NOMO-1 treated with dmso at 0.1 percent for 144 hours (cell line): ENCODE measurements around the gene FRS2.
A peak's percentile ranks its signal among the peaks of the same experiment; 100 is the strongest.
"Not testable (repeated sequence)": the region's sequence is repeated elsewhere in the genome, so short reads cannot be mapped to it uniquely, and the experiment has no call there.

ENCODE experiments used
- DNase-seq: peaks from one replicate; lab custom pipeline; 2025; ENCODE audit not compliant: unreplicated experiment; lab: John Stamatoyannopoulos, UW

FRS2 gene

DNA sequence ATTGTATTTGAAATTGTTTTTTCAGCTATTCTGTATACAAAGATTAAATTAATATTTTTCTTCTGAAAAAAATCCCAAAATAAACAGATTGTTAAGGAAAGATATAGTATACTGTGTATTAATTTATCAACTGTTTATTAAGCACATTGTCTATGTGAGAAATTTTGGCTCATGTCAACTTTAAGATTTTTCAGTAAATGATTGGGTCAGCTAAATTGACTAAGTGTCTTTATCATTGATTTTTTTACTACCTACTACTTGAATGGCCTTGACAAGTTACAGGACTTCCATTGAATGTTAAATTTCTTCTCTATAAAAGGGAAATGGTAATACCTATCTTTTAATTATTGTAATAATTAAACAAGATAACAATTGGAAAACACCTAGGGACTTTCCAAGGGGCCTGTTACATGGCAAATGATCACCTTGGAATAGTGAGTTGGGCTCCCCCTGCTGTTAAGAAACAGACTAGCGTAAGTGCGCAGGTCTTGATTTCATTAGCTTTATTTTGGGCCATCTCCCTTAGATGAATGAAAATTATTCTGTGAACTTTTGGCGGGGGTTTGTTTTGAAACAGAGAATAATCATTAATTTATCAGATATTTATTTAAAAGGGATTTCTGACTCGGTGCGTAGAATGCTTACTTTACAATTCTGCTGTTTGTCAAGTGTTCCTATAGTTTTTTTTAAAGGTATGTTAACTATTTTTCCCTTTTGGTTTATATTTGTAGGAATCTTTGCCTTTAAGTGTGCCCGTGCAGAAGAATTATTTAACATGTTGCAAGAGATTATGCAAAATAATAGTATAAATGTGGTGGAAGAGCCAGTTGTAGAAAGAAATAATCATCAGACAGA lies 100.6 kb downstream of the FRS2 start:
- DNase-seq = no peak

DNA sequence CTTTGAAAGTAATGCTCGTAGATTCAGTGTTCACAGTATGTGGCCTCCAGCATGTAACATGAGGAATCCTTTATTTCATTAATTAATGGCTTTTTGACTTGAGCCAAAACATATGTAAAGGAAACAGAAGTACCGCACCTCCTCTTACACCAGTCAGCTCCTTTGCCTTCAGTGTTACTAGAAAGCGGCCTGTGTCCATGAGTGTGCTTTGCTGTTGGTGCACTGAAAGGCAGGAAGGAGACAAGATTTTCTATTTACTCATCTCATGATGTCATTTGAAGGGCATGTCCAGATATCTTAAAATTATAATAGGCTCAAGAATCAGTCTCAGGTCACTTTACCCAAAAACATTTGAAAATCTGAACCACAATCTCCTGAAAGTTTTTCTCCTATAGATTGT lies 105.2 kb downstream of the FRS2 start:
- no peak for DNase-seq

DNA sequence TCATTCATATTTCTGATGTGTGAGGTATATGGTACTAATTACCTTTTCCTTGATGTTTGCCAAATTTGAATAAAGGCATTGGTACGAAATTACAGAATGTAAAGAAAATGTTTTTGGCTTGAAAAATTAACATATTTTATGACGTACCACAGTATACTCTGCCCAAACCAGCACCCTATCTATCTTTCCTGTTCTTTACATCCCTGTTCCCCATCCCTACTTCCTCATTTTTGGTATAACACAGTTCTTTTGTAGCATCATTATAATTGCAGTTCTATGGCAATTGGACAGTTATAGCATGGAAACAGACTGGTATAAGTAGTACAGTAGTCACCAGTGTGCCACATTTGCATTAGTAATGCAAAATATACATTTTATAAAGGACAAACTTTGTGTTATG lies 108.1 kb downstream of the FRS2 start:
- peak; percentile 10 for DNase-seq

DNA sequence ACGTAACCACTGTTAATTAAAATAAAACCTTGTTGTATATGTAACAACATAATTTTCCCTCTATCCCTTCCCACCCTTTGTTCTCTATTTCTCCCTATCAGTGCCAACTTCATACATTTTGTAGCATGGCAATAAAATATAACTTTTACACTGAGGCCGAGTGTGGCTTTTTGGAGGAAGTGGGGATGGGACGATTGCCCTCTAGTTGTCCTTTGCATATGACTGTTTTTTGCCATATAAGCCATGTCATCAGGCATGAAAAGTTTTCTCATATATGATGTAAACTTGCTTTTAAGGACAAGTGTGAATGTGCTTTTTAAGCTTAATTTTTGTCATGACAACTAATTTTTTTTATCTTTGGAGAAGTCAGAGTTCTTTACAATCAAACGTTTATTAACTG lies 108.8 kb downstream of the FRS2 start:
- no peak for DNase-seq

DNA sequence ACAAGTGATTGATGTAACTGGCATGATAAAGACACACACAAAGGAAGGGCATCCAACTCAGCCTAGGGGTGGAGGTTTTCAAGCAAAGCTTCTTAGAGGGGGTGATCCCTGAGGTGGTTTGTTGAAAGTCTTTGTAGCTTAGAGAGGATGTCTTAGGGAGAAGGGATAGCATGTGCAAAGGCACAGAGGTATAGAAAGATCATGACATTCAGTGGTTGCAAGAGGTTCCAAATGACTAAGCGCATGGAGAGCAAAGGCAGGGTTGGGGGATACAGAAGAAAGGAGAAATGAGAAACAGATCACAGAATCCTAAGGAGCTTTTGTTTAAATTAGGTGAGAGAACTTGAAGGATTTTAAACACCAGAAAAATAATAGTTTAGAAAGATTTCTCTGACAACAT lies 109.9 kb downstream of the FRS2 start:
- no peak for DNase-seq

DNA sequence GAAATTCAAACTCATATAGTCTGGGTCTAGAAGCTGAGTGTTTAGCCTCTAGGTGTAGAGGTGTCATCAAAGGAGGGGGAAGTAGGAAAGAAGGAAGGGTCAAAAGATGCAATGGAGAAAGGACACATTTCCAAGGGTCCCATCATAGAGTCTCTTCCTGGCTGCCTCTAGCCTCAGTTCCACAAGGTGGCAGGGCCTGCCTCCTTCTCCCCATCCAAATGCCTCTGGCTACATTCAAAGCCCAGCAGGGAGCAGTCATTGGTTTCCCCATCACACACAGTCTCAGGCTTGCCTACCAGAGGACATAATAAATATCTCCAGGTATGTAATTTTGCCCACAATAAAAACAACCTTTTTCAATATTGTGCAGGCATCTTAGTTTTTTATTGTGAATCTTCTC lies 113.0 kb downstream of the FRS2 start:
- no peak for DNase-seq

DNA sequence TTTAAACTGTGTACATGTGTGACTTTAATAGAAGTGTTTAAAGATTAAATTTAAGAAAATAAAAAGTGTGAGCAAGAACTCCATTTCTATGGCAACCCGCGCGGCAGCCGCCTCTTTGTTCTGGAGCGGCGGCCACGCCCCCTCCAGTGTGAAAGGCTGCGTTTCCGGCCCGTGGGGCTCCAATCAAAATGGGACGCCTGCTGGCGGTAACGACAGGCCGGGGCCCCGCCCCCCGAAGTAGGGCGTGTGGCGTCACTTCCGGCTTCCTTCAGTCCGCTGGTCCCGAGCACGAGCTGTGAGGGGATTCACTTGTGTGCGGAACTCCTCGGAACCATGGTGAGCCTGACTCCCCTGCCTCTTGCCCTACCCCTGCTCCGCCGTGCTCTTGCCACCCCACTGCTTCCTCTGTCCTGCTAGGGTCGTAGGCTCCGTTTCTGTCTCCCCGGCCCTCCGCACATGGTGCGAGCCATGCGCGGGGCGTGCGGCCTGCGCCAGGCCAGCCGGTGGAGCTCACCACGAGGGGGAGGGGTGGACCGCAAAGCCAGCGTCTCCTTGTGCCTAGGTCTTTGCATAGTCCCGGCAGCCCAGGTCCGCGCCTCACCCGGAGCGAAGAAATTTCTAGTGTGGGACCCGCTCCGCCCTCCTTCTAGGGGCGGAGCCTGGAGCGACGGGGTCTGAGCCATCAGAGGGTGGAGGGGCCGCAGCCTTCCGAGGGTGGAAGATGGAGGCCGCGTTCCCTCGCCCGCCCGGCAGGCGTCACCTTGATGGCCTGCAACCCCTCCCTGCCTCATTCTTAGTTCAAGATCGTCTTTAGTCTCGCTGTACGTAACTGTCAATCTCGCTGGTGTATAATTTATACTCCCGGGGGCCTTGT lies 115.2 kb downstream of the FRS2 start, which contains the start of gene CCT2:
CCT2 (plus strand) TSS at position 271 of the 874 bp plus-strand sequence; CDS start at position 334, 63 bp downstream.
- peak; percentile 86 for DNase-seq

DNA sequence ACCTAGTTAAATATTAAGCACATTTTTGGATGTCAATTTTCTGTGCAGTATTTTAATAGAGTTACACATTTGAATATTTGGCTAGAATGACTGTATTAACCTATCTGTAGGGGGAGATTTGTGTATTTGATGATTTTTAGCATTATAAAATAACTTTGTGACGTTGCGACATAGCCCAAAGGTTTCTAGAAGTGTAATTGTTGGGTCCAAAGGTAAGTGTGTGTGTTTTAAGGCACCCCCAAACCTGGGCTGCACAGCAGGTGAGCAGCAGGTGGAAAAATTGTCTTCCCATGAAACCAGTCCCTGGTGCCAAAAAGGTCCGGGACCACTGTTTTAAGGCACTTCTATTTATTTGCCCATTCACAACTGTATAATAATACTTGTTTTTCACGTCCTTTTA lies 118.3 kb downstream of the FRS2 start:
- DNase-seq = no peak

DNA sequence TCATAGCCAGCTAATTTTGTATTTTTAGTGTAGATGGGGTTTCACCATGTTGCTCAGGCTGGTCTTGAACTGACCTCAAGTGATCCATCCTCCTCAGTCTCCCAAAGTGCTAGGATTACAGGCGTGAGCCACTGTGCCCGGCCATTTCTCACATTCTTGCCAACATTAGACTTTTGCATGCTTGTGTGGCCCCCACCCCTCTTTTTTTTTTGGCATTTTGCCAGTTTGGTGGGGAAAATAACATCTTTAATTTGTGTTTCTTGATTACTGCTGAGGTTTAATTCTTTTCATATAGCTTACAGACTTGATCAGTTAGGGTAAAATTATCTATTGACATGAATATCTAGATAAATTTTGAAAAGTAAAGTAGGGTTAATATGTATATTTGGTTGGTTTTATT lies 118.9 kb downstream of the FRS2 start:
- no peak for DNase-seq

DNA sequence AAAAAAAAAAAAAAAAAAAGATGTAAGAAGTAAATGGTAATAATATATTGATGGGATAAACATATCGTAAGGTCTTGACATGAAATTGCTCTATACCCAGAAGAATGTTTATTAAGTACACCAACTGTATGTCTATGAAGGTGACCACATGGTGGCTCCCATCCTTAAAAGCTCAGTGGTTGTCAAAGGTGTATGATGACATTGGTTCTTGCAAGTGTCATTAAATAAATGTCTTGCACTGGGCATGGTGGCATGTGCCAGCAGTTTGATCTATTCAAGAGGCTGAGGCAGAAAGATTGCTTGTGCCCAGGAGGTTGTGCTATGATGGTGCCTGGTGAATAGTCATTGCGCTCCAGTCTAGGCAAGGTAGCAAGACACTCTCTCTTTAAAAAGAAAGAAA lies 125.5 kb downstream of the FRS2 start:
- DNase-seq = no peak

DNA sequence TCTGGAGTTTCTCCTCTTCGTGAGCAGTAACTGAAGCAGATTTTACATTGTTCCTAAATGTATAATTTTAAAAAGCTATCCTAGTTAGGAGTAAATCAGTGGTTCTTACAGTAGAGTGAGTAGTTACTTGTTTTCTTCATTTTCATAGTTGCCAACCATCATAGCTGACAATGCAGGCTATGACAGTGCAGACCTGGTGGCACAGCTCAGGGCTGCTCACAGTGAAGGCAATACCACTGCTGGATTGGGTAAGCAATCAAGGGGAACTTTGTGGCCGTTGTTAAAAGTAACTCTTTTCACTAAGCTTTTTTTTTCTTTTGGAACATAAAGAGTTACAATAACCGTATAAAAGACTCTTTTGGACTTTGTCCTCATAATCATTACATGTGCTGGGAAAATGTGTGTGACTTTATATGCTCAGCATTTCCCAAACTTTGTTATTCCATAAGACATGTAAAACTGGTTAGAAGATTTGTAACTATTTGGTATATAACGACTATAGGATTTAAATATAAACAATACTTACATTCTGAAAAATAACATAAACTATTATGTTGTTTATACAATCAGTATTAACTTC lies 128.1 kb downstream of the FRS2 start:
- no peak for DNase-seq

DNA sequence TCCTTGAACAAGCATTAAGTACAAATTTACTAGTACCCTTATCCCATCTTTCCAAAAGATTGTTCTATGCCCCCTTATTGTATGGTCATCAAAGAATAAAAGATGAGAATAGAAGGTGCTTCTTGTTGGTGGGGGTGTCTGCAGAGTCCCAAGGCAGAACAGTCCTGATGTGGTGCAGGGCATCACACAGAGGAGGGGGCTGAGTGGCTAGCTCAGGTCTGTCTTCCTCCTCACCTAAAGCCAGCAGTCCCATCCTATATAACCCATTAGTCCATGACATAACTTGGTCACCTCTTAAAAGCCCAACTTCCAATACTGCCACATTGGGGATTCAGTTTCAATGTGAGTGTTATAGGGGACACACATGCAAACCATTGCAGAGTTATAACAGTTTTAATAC lies 130.6 kb downstream of the FRS2 start:
- no peak for DNase-seq

DNA sequence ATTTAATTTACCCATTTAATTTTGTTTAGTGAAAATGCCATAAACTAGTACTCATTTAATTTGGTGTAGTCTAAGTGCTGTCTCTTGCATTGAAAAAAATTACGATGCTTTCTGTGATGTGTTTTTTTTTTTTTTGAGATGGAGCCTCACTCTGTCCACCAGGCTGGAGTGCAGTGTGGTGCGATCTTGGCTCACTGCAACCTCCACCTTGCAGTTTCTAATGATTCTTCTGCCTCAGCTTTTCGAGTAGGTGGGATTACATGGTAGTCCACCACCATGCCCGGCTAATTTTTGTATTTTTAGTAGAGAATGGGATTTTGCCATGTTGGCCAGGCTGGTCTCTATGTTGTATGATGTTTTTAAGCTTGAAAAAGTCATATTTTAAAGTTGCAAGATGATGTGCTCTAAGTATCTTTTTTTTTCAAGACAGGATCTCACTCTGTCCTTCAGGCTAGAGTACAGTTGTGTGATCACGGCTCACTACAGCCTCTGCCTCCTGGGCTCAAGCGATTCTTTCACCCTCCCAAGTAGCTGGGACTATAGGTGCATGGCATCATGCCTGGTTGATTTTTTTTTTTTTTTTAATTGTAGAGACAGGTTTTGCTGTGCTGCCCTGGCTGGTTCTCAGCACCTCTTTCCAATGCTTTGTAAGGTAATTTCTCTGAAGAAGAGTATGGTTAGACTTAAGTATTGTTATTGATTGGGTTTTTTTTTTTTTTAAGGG lies 131.9 kb downstream of the FRS2 start:
- DNase-seq = no peak

DNA sequence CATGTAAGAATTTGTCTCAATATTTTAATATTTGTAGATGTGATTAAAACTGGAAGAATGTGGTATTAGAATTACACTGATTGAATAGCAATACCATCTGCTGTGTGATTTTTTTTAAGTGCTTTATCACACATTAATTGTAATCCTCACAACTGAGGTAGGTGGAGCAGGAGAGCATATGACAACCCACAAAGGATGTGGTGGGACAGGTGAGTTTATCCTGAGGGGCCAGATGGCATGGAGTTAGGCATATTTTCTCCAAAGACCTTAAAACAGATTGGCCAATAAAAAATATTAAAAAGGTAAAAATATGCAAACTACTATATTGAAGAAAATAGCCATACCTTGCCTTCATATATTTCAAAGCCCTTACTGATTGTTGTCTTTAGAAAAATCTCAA lies 132.8 kb downstream of the FRS2 start:
- no peak for DNase-seq

DNA sequence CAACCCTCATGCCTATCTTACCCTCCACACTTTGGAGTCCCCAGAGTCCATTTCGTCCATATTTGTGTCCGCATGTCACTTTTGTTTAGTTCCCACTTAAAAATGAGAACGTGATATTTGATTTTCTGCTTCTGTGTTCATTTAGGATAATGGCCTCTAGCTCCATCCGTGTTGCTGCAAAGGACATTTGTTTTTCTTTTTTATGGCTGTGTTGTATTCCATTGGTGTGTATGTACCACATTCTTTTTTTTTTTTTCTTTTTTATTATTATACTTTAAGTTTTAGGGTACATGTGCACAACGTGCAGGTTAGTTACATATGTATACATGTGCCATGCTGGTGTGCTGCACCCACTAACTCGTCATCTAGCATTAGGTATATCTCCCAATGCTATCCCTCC lies 133.4 kb downstream of the FRS2 start:
- DNase-seq = not testable (repeated sequence)

DNA sequence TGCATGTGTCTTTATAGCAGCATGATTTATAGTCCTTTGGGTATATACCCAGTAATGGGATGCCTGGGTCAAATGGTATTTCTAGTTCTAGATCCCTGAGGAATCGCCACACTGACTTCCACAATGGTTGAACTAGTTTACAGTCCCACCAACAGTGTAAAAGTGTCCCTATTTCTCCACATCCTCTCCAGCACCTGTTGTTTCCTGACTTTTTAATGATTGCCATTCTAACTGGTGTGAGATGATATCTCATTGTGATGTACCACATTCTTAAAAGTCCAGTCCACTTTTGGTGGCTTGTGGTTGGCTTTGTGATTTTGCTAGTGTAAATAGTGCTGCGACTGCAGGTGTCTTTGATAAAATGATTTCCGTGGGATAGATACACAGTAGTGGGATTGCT lies 134.1 kb downstream of the FRS2 start:
- not testable (repeated sequence) for DNase-seq

DNA sequence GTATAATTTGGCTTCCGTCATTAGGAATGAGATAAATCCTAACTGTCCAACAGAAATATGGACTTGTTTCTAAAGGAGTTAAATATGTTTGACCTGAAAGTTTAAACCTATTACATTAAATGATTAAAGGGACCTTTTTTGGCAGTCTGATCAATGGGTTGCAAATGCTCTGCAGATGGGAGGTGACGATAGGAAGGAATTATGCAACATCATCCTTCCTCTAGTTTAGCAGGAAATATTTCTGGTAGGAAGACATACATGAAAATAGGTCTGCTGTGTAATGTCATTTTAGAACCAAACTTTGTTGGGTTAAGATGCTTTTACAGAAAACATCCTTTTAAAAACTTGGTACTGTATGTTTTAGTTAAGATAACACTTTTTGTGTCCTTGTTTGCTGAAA lies 137.9 kb downstream of the FRS2 start:
- no peak for DNase-seq

DNA sequence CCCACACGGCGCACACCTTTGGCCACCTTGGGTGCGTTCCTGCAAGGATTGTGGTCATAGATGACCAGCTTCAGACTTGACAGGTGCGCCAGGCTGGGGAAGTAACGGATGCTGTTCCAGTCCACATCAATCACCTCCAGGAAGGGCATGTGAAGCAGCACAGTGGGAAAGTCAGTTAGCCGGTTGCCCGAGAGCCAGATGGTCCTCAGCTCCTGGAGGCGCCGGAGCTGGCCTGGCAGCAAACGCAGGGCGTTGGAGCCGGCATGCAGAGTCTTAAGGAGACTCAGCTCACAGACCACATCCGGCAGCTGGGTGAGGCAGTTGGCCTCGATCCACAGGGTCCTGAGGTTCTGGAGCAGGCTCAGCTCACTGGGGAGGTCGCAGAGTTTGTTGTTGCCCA lies 139.9 kb downstream of the FRS2 start:
- DNase-seq = no peak

DNA sequence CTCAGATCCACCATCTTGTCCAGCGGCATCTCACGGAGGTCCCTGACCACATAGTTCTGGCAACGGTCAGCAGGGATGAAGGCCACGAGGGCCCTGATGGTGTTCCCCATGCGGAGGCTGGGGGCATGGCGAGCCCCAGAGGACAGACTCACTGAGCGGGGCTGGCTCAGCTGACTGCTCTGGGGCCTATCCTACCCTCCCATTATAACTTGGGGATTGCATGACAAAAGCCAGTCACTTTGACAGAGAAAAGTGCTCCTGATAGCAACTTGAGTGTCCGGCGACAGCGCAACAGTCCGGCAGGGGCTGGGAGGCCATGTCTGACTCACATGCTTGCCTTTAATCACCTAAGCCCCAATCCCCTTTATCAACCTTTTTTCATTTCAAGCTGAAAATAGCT lies 140.5 kb downstream of the FRS2 start, which contains the start of gene LRRC10:
LRRC10 (minus strand) TSS at position 179 of the 400 bp plus-strand sequence; CDS start at position 110, 69 bp downstream.
- DNase-seq = no peak

DNA sequence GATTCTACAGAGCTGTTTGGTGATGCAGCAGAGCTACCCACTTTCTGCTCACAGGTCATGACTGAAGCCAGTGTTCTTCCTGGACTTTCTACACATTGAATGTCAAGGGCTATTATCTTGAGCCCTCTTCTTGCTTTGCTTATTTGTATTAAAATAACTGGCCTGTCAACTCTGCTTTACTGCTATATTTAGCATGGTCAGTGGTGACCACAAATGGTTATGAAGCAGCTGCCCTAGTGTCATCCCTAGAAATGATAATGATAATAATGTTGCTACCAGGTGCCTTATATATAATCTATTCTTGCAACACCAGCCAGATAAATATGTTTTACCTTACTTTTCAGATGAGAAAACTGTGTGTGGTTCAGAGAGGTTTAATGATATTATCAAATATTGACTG lies 143.2 kb downstream of the FRS2 start:
- DNase-seq = no peak

DNA sequence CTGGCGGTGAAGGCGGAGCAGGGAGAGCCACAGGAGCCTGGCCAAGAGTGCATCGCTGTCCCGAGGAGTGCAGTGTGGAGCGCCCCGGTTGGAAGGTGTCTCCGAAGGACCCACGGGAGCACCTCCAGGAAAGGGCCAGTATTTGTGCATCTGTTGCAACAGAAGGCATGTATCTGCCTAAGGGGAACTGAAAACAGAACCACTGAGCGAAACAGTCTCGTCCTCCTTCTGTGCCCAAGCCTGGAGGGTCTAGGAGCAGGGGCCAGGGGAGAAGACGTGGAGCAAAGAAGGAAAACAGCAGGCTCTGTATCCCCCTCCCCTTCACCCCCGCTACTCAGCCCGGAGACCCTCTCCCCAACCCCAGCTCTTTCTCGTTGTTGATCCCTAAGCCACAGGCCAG lies 145.8 kb downstream of the FRS2 start:
- DNase-seq = peak; percentile 26
